GM19035 (cell line): ENCODE data around the gene NUP210L.
"Not testable (repeated sequence)": the region's sequence is repeated elsewhere in the genome, so short reads cannot be mapped to it uniquely, and the experiment has no call there.

ENCODE experiments used
- ATAC-seq: cut with Tn5 transposase; IDR thresholded peaks from one replicate; pipeline ENCODE4 v1.9.1; 2021; ENCODE audit not compliant: unreplicated experiment

Gene NUP210L

GRCh38 chr1:154100141-154100540, 54.7 kb downstream of the NUP210L start:
- not testable (repeated sequence) for ATAC-seq

- no peak for ATAC-seq
Observed at GRCh38 chr1:154097873-154098272, 57.0 kb downstream of the NUP210L start.

GRCh38 chr1:154095456-154096060, 59.3 kb downstream of the NUP210L start:
- ATAC-seq, result no peak

GRCh38 chr1:154094411-154094810, 60.5 kb downstream of the NUP210L start:
- no peak for ATAC-seq

GRCh38 chr1:154093699-154094098, 61.2 kb downstream of the NUP210L start:
- no peak for ATAC-seq

GRCh38 chr1:154091706-154092105, 63.2 kb downstream of the NUP210L start:
- ATAC-seq, result no peak

DNA sequence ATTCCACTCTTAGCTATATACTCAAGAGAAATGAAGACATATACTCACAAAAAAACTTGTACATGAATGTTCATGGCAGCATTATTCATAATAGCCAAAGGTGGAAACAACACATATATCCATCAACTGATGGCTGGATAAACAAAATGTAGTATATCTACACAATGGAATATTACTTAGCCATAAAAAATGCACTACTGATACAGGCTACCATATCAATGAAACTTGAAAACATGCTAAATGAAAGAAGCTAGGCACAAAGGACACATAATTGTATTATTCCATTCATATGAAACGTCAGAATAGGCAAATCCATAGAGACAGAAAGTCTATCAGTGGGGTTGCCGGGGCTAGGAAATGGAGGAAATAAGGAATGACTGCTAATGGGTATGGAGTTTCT, 67.3 kb downstream of the NUP210L start:
- no peak for ATAC-seq

DNA sequence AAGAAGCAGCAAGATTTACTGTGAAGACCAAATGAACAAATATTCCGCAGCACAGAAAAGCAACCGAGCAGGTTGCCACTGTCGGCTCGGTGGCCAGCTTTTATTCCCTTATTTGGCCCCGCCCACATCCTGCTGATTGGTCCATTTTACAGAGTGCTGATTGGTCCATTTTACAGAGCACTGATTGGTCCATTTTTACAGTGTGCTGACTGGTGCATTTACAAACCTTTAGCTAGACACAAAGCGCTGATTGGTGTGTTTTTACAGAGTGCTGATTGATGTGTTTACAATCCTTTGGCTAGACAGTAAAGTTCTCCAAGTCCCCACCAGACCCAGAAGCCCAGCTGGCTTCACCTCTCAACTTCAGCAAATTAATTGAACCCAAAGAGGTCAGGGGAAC, 71.8 kb downstream of the NUP210L start:
- not testable (repeated sequence) for ATAC-seq

DNA sequence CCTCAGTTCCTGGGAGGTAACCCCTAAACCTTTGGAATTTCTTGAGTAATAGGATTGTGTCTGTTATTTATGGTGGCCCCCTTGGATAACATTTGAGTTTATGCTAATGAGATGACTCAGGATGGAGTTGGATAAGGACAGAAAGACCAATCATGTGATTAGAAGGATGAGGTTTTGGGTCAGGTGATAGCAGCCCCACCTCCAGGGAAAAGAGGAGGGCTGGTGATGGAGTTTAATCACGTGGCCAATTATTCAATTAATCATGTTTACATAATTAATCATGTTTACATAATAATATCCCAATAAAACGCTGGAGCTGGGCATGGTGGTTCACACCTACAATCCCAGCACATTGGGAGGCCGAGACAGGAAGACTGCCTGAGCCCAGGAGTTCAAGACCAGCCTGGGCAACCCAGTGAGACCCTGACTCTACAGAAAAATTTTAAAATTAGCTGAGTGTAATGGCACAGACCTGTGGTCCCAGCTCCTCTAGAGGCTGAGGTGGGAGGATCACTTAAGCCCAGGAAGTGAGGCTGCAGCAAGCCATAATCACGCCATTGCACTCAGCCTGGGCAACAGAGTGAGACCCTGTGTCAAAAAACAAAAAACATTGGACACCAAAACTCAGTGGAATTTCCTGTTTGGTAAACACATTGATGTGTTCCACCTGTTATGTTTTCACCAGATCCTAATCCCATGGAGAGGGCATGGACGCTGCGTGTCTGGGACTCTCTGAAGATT, 73.3 kb downstream of the NUP210L start:
- no peak for ATAC-seq

DNA sequence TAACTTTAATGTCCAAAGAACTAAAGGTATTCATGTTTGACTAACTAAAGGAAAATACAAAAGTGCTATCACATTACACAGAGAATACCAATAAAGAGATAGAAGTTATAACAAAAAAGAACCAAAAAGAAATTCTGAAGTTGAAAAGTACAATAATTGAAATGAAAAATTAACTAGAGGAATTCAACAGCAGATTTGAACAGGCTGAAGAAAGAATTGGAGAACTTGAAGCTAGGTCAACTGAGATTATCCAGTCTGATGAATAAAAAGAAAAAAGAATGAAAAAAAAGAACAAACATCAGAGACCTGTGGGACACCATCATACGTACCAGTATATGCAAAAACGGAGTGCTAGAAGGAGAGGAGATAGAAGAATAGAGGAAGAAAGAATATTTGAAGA, 78.5 kb downstream of the NUP210L start:
- no peak for ATAC-seq

DNA sequence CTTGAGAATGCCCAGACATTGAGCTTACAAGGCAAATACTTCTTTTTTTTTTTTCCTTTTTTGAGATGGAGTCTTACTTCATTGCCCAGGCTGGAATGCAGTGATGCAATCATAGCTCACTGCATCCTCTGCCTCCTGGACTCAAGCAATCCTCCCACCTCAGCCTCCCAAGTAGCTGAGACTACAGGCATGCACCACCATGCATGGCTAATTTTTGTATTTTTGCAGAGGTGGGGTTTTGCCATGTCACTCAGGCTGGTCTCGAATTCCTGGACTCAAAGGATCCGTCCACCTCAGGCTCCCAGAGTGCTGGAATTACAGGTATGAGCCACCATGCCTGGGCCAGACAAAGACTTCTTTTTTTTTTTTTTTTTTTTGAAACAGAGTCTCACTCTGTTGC, 79.1 kb downstream of the NUP210L start:
- ATAC-seq, result no peak

DNA sequence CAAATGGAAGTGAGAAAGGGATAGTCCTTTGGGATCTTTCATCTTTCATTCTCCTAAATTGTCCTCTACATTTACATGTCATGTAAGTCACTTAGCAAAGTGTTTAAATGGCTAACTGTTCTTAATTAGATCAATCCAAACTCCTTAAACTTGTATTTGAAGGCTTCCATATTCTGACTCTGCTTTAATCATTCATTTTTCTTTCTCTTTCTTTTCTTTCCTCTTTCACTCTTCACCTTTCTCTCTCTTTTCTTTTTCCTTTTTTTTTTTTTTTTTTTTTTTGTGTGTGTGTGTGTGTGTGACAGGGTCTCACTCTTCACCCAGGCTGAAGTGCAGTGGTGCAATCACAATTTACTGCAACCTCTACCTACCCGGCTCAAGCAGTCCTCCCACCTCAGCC, 92.6 kb downstream of the NUP210L start:
- ATAC-seq, result no peak

- not testable (repeated sequence) for ATAC-seq
Observed at GRCh38 chr1:154047436-154047835, 107.4 kb downstream of the NUP210L start.

DNA sequence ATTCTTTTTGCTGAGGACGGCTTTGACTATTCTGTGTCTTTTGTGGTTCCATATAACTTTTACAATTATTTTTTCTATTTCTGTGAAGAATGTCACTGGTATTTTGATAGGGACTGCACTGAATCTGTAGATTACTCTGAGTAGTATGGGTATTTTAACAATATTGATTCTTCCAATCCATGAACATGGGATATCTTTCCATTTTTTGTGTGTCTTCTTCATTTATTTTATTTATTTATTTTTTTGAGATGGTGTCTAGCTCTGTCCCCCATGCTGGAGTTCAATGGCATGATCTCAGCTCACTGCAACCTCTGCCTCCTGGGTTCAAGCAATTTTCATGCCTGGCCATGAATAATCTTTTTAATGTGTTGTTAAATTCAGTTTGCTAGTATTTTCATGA, 121.2 kb downstream of the NUP210L start:
- not testable (repeated sequence) for ATAC-seq

GRCh38 chr1:154019940-154020339, 134.9 kb downstream of the NUP210L start:
- ATAC-seq, result no peak

DNA sequence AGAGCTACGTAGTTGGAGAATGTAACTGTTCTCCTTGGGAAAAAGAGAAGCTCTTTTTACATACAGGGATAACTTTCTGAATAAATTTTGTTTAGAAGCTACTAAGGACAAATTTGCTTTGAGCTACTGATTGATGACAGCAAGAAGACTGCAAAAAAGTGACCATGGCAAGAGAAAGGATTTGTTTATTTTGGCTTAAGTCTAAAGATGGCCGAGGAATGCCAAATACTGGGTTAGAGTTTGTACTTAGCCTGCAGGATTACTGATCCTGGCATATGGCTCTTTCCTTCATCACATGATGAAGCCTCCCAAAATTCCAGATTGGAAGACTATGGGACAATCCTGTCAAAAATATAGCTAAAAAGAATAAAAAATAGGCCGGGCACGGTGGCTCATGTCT, 135.6 kb downstream of the NUP210L start:
- no peak for ATAC-seq

DNA sequence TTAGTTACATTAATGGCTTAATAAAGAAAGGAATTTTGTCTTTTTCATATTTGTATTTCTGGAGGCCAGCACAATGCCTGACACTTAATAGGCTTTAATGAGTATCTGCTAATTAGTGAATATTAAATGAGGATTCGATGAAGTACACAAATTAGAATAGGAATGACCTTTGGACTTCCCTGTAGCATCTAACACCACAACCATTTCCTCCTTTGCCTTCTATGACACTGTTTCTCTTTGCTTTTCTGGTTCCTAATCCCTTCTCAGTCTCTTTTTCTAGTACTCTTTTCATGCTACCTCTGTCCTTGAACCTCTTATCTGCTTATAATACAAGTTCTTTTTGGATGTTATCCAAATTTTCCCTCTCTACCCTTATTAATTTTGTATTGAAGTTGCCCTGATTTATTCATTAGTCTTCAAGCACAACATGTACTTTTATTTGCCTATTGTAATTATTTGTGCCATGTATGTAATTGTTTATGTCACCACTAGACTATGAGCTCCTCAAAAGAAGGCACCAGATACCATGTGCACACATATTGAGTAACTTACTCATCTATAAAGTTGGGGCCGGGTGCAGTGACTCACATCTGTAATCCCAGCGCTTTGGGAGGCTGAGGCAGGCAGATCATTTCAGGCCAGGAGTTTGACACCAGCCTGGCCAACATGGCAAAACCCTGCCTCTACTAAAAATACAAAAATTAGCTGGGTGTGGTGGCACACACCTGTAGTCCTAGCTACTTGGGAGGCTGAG, 140.5 kb downstream of the NUP210L start:
- ATAC-seq, result no peak

DNA sequence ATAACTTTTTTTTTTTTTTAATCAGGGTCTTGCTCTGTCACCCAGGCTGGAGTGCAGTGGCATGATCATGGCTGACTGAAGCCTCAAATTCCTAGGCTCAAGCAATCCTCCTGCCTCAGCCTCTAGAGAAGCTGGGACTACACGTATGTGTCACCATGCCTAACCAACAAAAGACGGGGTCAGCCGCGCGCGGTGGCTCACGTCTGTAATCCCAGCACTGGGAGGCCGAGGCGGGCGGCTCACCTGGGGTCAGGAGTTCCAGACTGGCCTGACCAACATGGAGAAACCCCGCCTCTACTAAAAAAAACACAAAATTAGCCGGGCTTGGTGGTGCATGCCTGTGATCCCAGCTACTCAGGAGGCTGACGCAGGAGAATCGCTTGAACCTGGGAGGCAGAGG, 142.3 kb downstream of the NUP210L start:
- not testable (repeated sequence) for ATAC-seq

GRCh38 chr1:154012129-154012528, 142.7 kb downstream of the NUP210L start:
- no peak for ATAC-seq

GRCh38 chr1:154006136-154006535, 148.7 kb downstream of the NUP210L start:
- no peak for ATAC-seq

DNA sequence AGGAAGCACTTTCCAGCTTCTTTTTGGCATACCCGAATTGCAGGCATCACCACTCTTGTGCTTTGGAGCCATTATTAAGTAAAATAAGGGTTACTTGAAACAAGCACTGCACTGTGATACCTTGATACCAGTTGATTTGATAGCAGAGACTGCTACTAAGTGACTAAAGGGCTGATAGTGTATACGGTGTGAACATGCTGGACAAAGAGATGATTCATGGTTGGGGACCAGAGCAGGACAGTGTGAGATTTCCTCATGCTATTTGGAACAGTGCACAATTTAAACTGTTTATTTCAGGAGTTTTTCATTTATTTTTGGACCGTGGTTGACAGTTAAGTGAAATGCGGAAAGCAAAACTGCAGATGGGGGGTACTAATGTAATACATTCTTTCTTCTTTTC, 154.5 kb downstream of the NUP210L start:
- no peak for ATAC-seq

DNA sequence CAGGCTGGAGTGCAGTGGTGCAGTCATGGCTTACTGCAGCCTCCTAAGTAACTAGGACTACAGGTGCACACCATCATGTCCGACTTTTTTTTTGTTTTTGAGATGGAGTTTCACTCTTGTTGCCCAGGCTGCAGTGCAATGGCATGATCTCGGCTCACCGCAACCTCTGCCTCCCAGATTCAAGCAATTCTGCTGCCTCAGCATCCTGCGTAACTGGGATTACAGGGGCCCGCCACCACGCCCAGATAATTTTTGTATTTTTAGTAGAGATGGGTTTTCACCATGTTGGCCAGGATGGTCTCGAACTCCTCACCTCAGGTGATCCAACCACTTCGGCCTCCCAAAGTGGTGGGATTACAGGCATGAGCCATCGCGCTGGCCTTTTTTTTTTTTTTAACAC, 158.0 kb downstream of the NUP210L start:
- not testable (repeated sequence) for ATAC-seq
